ENCODE measurements around the gene ANO10.

Gene ANO10

GRCh38 chr3:43423142-43423541 is 198.7 kb downstream of the ANO10 start:
- no CpG with 5 or more reads among the region's 3 CpGs for WGBS, 2 donors (ENCODE audit: extremely low coverage in 2 of 2, insufficient read length in 2 of 2, insufficient replicate concordance in 1 of 2)
- Histone ChIP-seq H2BK5ac (ENCODE audit: low read length) (no peak overlapping the region), H2AK5ac (ENCODE audit: low read depth, low read length) (no peak overlapping the region)

GRCh38 chr3:43418601-43419272 is 203.1 kb downstream of the ANO10 start:
- H3K27me3 ChIP-seq (ENCODE audit: control insufficient read depth in 3 of 3, insufficient read depth in 3 of 3, low read depth in 1 of 3, low read length in 3 of 3): no peaks in the 10 kb centered on the region
- no peak overlapping the region for H2BK120ac ChIP-seq (ENCODE audit: low read depth, low read length)
- H3K4me1 ChIP-seq (ENCODE audit: control insufficient read depth in 2 of 2, insufficient read depth in 1 of 2, low read depth in 1 of 2, low read length in 2 of 2): peaks cover 0 to 2% of the 10 kb centered on the region in 2 donors
- H2BK5ac ChIP-seq (ENCODE audit: low read length): no peak overlapping the region
- H3K23ac ChIP-seq (ENCODE audit: low read depth, low read length, poor library complexity): no peak overlapping the region
- WGBS, 2 donors (ENCODE audit: extremely low coverage in 2 of 2, insufficient read length in 2 of 2, insufficient replicate concordance in 1 of 2): no CpG with 5 or more reads among the region's 8 CpGs
- no peak overlapping the region for H2AFZ ChIP-seq (ENCODE audit: low read length)
- H4K8ac ChIP-seq (ENCODE audit: low read depth, low read length): no peak overlapping the region
- no peak overlapping the region for H3K9ac ChIP-seq (ENCODE audit: low read depth, low read length, poor library complexity)
- H2BK12ac ChIP-seq (ENCODE audit: low read length): no peak overlapping the region
- H2AK5ac ChIP-seq (ENCODE audit: low read depth, low read length): no peak overlapping the region
- no peaks in the 10 kb centered on the region for H3K9me3 ChIP-seq (replicated peaks in 1 of 2; ENCODE audit: control insufficient read depth in 2 of 2, insufficient read depth in 1 of 2, low read depth in 1 of 2, low read length in 2 of 2)
- no peaks in the 10 kb centered on the region for H3K36me3 ChIP-seq (replicated peaks in 1 of 2; ENCODE audit: control insufficient read depth in 2 of 2, insufficient read depth in 2 of 2, low read length in 2 of 2)
- no peaks in the 10 kb centered on the region for H3K79me1 ChIP-seq (ENCODE audit: low read depth, low read length)
- no peak overlapping the region for H3K18ac ChIP-seq (ENCODE audit: low read length)
- no peak overlapping the region for H3K27ac ChIP-seq (replicated peaks; ENCODE audit: low read length)
- H4K91ac ChIP-seq (ENCODE audit: low read depth, low read length, poor library complexity): no peak overlapping the region
- no peak for DNase-seq (ENCODE audit: low spot score)
- H3K4ac ChIP-seq (ENCODE audit: low read length): no peak overlapping the region
- no peak overlapping the region for H3K14ac ChIP-seq (ENCODE audit: low read length)
- H2BK15ac ChIP-seq (ENCODE audit: low read length): no peak overlapping the region
- no peak overlapping the region for H3K4me2 ChIP-seq (ENCODE audit: insufficient read depth, low read length, poor library complexity, severe bottlenecking)
- no peak overlapping the region for H3K4me3 ChIP-seq (ENCODE audit: low read length in 2 of 2)

More at GRCh38 chr3:43423142-43423541, 198.7 kb downstream of the ANO10 start:
- no peak for DNase-seq (ENCODE audit: low spot score)
- H3K14ac ChIP-seq (ENCODE audit: low read length): no peak overlapping the region
- no peak overlapping the region for H2BK120ac ChIP-seq (ENCODE audit: low read depth, low read length)
- no peak overlapping the region for H3K4ac ChIP-seq (ENCODE audit: low read length)
- no peaks in the 10 kb centered on the region for H3K4me1 ChIP-seq (ENCODE audit: control insufficient read depth in 2 of 2, insufficient read depth in 1 of 2, low read depth in 1 of 2, low read length in 2 of 2)
- no peaks in the 10 kb centered on the region for H3K9me3 ChIP-seq (replicated peaks in 1 of 2; ENCODE audit: control insufficient read depth in 2 of 2, insufficient read depth in 1 of 2, low read depth in 1 of 2, low read length in 2 of 2)
- H4K91ac ChIP-seq (ENCODE audit: low read depth, low read length, poor library complexity): no peak overlapping the region
- H3K27ac ChIP-seq (replicated peaks; ENCODE audit: low read length): no peak overlapping the region
- H3K36me3 ChIP-seq (replicated peaks in 1 of 2; ENCODE audit: control insufficient read depth in 2 of 2, insufficient read depth in 2 of 2, low read length in 2 of 2): no peaks in the 10 kb centered on the region
- H3K23ac ChIP-seq (ENCODE audit: low read depth, low read length, poor library complexity): no peak overlapping the region
- H2BK12ac ChIP-seq (ENCODE audit: low read length): no peak overlapping the region
- no peaks in the 10 kb centered on the region for H3K79me1 ChIP-seq (ENCODE audit: low read depth, low read length)
- H3K18ac ChIP-seq (ENCODE audit: low read length): no peak overlapping the region
- H2AFZ ChIP-seq (ENCODE audit: low read length): no peak overlapping the region
- no peak overlapping the region for H2BK15ac ChIP-seq (ENCODE audit: low read length)
- no peak overlapping the region for H3K4me3 ChIP-seq (ENCODE audit: low read length in 2 of 2)
- no peak overlapping the region for H3K9ac ChIP-seq (ENCODE audit: low read depth, low read length, poor library complexity)
- H3K4me2 ChIP-seq (ENCODE audit: insufficient read depth, low read length, poor library complexity, severe bottlenecking): no peak overlapping the region
- no peak overlapping the region for H4K8ac ChIP-seq (ENCODE audit: low read depth, low read length)
- H3K27me3 ChIP-seq (ENCODE audit: control insufficient read depth in 3 of 3, insufficient read depth in 3 of 3, low read depth in 1 of 3, low read length in 3 of 3): no peaks in the 10 kb centered on the region

GRCh38 chr3:43417133-43417532 is 204.7 kb downstream of the ANO10 start:
- no peak overlapping the region for H3K18ac ChIP-seq (ENCODE audit: low read length)
- H4K91ac ChIP-seq (ENCODE audit: low read depth, low read length, poor library complexity): no peak overlapping the region
- no peak overlapping the region for H3K23ac ChIP-seq (ENCODE audit: low read depth, low read length, poor library complexity)
- H2AFZ ChIP-seq (ENCODE audit: low read length): no peak overlapping the region
- no peak overlapping the region for H3K27ac ChIP-seq (replicated peaks; ENCODE audit: low read length)
- H2BK5ac ChIP-seq (ENCODE audit: low read length): no peak overlapping the region
- no peak overlapping the region for H2BK15ac ChIP-seq (ENCODE audit: low read length)
- no peak overlapping the region for H3K4me3 ChIP-seq (ENCODE audit: low read length in 2 of 2)
- H4K8ac ChIP-seq (ENCODE audit: low read depth, low read length): no peak overlapping the region
- no CpG with 5 or more reads among the region's 11 CpGs for WGBS, 2 donors (ENCODE audit: extremely low coverage in 2 of 2, insufficient read length in 2 of 2, insufficient replicate concordance in 1 of 2)
- DNase-seq (ENCODE audit: low spot score): no peak
- H3K4me1 ChIP-seq (ENCODE audit: control insufficient read depth in 2 of 2, insufficient read depth in 1 of 2, low read depth in 1 of 2, low read length in 2 of 2): peaks cover 0 to 4% of the 10 kb centered on the region in 2 donors
- H3K27me3 ChIP-seq (ENCODE audit: control insufficient read depth in 3 of 3, insufficient read depth in 3 of 3, low read depth in 1 of 3, low read length in 3 of 3): no peaks in the 10 kb centered on the region
- H3K9ac ChIP-seq (ENCODE audit: low read depth, low read length, poor library complexity): no peak overlapping the region
- H3K79me1 ChIP-seq (ENCODE audit: low read depth, low read length): no peaks in the 10 kb centered on the region
- no peaks in the 10 kb centered on the region for H3K36me3 ChIP-seq (replicated peaks in 1 of 2; ENCODE audit: control insufficient read depth in 2 of 2, insufficient read depth in 2 of 2, low read length in 2 of 2)
- no peak overlapping the region for H2BK12ac ChIP-seq (ENCODE audit: low read length)
- no peak overlapping the region for H3K4ac ChIP-seq (ENCODE audit: low read length)
- H3K14ac ChIP-seq (ENCODE audit: low read length): no peak overlapping the region
- H3K9me3 ChIP-seq (replicated peaks in 1 of 2; ENCODE audit: control insufficient read depth in 2 of 2, insufficient read depth in 1 of 2, low read depth in 1 of 2, low read length in 2 of 2): no peaks in the 10 kb centered on the region
- H2AK5ac ChIP-seq (ENCODE audit: low read depth, low read length): no peak overlapping the region
- H2BK120ac ChIP-seq (ENCODE audit: low read depth, low read length): no peak overlapping the region
- no peak overlapping the region for H3K4me2 ChIP-seq (ENCODE audit: insufficient read depth, low read length, poor library complexity, severe bottlenecking)

GRCh38 chr3:43415088-43415487 is 206.7 kb downstream of the ANO10 start:
- Histone ChIP-seq H3K9ac (ENCODE audit: low read depth, low read length, poor library complexity) (no peak overlapping the region), H3K23ac (ENCODE audit: low read depth, low read length, poor library complexity) (no peak overlapping the region), H2AK5ac (ENCODE audit: low read depth, low read length) (no peak overlapping the region), H3K79me1 (ENCODE audit: low read depth, low read length) (no peaks in the 10 kb centered on the region), H3K14ac (ENCODE audit: low read length) (no peak overlapping the region), H3K27ac (replicated peaks; ENCODE audit: low read length) (no peak overlapping the region), H4K91ac (ENCODE audit: low read depth, low read length, poor library complexity) (no peak overlapping the region), H3K18ac (ENCODE audit: low read length) (no peak overlapping the region), H3K36me3 (replicated peaks in 1 of 2; ENCODE audit: control insufficient read depth in 2 of 2, insufficient read depth in 2 of 2, low read length in 2 of 2) (no peaks in the 10 kb centered on the region), H3K9me3 (replicated peaks in 1 of 2; ENCODE audit: control insufficient read depth in 2 of 2, insufficient read depth in 1 of 2, low read depth in 1 of 2, low read length in 2 of 2) (no peaks in the 10 kb centered on the region), H3K4me1 (ENCODE audit: control insufficient read depth in 2 of 2, insufficient read depth in 1 of 2, low read depth in 1 of 2, low read length in 2 of 2) (peaks cover 5 to 6% of the 10 kb centered on the region in 2 donors), H3K27me3 (ENCODE audit: control insufficient read depth in 3 of 3, insufficient read depth in 3 of 3, low read depth in 1 of 3, low read length in 3 of 3) (no peaks in the 10 kb centered on the region), H2BK15ac (ENCODE audit: low read length) (no peak overlapping the region), H3K4ac (ENCODE audit: low read length) (no peak overlapping the region), H2BK5ac (ENCODE audit: low read length) (no peak overlapping the region), H3K4me3 (ENCODE audit: low read length in 2 of 2) (no peak overlapping the region), H3K4me2 (ENCODE audit: insufficient read depth, low read length, poor library complexity, severe bottlenecking) (no peak overlapping the region), H2BK12ac (ENCODE audit: low read length) (no peak overlapping the region), H2AFZ (ENCODE audit: low read length) (no peak overlapping the region), H4K8ac (ENCODE audit: low read depth, low read length) (no peak overlapping the region), H2BK120ac (ENCODE audit: low read depth, low read length) (no peak overlapping the region)
- DNase-seq (ENCODE audit: low spot score): no peak
- no CpG with 5 or more reads among the region's 5 CpGs for WGBS, 2 donors (ENCODE audit: extremely low coverage in 2 of 2, insufficient read length in 2 of 2, insufficient replicate concordance in 1 of 2)
